Naive thymus-derived CD4-positive, alpha-beta T cell (primary cell): ENCODE data around the gene FBXL5. TPM values are rescaled to one million over a fixed set of nuclear protein-coding genes. Genes with fewer than 3 reads are reported as not detected.
A peak's percentile ranks its signal among the peaks of the same experiment; 100 is the strongest.

Source experiments
- ATAC-seq: fragments of 150-1000 bp; cut with Tn5 transposase; 2 replicates; pipeline ENCODE4 v1.10.0; 2021; ENCODE audit warnings: mild to moderate bottlenecking, moderate library complexity
- CTCF ChIA-PET: fragments of 350-600 bp; sonication (Branson Sonifier 250); formaldehyde crosslinking; loops from one replicate; lab custom pipeline; 2021; ENCODE audit warnings: antibody characterized with exemption; lab: Charles Lee
- POLR2A ChIA-PET: fragments of 350-600 bp; sonication (Branson Sonifier 250); formaldehyde crosslinking; loops from one replicate; lab custom pipeline; 2021; ENCODE audit warnings: antibody characterized with exemption, inconsistent platforms; lab: Charles Lee
- DNase-seq, 9 donors: peaks; one replicate each; pipeline versions ENCODE4 v3.0.0 to v3.0.0-alpha.2; 2020 to 2022; ENCODE audit warnings: mixed read lengths in 1 of 9
- H3K27ac ChIP-seq: one replicate; pipeline ENCODE4 v1.7.0; 2013; ENCODE audit warnings: mild to moderate bottlenecking, low read depth, low read length, moderate library complexity
- H3K27me3 ChIP-seq, 2 donors: one replicate each; pipeline ENCODE4 v1.7.0; 2013; ENCODE audit warnings: low read length in 2 of 2, mild to moderate bottlenecking in 2 of 2, moderate library complexity in 2 of 2; ENCODE audit not compliant: control insufficient read depth in 2 of 2, insufficient read depth in 2 of 2
- H3K36me3 ChIP-seq, 3 experiments: 1 replicate in 2 of 3; 2 replicates in 1 of 3; pipeline ENCODE4 v1.7.0; 2013; ENCODE audit warnings: low read length in 3 of 3, mild to moderate bottlenecking in 3 of 3, moderate library complexity in 1 of 3; ENCODE audit not compliant: insufficient read depth in 3 of 3, control insufficient read depth in 2 of 3
- H3K4me1 ChIP-seq, 2 donors: one replicate each; pipeline ENCODE4 v1.7.0; 2013; ENCODE audit warnings: low read length in 2 of 2, mild to moderate bottlenecking in 2 of 2, moderate library complexity in 1 of 2; ENCODE audit not compliant: control insufficient read depth in 2 of 2, insufficient read depth in 2 of 2
- H3K4me3 ChIP-seq: 2 replicates; pipeline ENCODE4 v1.7.0; 2013; ENCODE audit warnings: mild to moderate bottlenecking, low read length
- H3K9me3 ChIP-seq, 3 experiments: 1 replicate in 2 of 3; 2 replicates in 1 of 3; pipeline ENCODE4 v1.7.0; 2013; ENCODE audit warnings: low read length in 3 of 3; ENCODE audit not compliant: control insufficient read depth in 2 of 3
- H3K27ac Mint-ChIP-seq, 9 donors: one replicate each; pipeline ENCODE4 v1.8.0; 2020 to 2022; ENCODE audit warnings: mixed read lengths in 9 of 9, mild to moderate bottlenecking in 8 of 9, moderate library complexity in 5 of 9, inconsistent platforms in 2 of 9
- H3K27me3 Mint-ChIP-seq, 5 donors: one replicate each; pipeline ENCODE4 v1.8.0; 2021 to 2022; ENCODE audit warnings: mixed read lengths in 5 of 5, mild to moderate bottlenecking in 1 of 5
- H3K36me3 Mint-ChIP-seq, 5 donors: one replicate each; pipeline ENCODE4 v1.8.0; 2020 to 2022; ENCODE audit warnings: mixed read lengths in 5 of 5, mild to moderate bottlenecking in 3 of 5, inconsistent platforms in 1 of 5
- H3K4me1 Mint-ChIP-seq, 7 donors: one replicate each; pipeline ENCODE4 v1.8.0; 2020 to 2022; ENCODE audit warnings: mixed read lengths in 7 of 7, mild to moderate bottlenecking in 3 of 7, inconsistent platforms in 1 of 7
- H3K4me3 Mint-ChIP-seq, 10 donors: one replicate each; pipeline ENCODE4 v1.8.0; 2020 to 2022; ENCODE audit warnings: mild to moderate bottlenecking in 10 of 10, mixed read lengths in 10 of 10, moderate library complexity in 6 of 10, inconsistent platforms in 2 of 10
- H3K9me3 Mint-ChIP-seq, 11 donors: one replicate each; pipeline ENCODE4 v1.8.0; 2020 to 2022; ENCODE audit warnings: mixed read lengths in 11 of 11, mild to moderate bottlenecking in 4 of 11, inconsistent platforms in 1 of 11, moderate library complexity in 1 of 11
- intact Hi-C, 2 donors: fragments of 100-400 bp; cut with micrococcal nuclease; formaldehyde crosslinking; loops; one replicate each; pipeline ENCODE4 v1.15.1; 2023
- polyA plus RNA-seq, 2 donors: library from polyadenylated mRNA; unstranded; fragments of 300-500 nt; fragmentation: Illumina TruSeq; gene quantifications; one replicate each; pipeline ENCODE4 v1.2.3, GENCODE V29; 2021
- total RNA-seq, 6 experiments: library from RNA in 5 of 6; stranded (reverse) in 5 of 6; gene quantifications; 1 replicate in 5 of 6; 2 replicates in 1 of 6; pipeline ENCODE4 v1.2.3 and lab custom pipeline; 2021 to 2026

The FBXL5 gene
- total and polyA plus RNA-seq, 7 experiments from 2014 or later: 39.1 to 127 (median 61.6) TPM

GRCh38 chr4:15674926-15675325 lies 19.8 kb upstream of the FBXL5 start:
- intact Hi-C loops: no loop called here
- H3K36me3 ChIP-seq: no peaks in the 10 kb centered on the region
- no peaks in the 10 kb centered on the region for H3K27me3 Mint-ChIP-seq
- peaks cover 0 to 43% (median 1%) of the 10 kb centered on the region in 7 donors for H3K4me1 Mint-ChIP-seq
- no peak for ATAC-seq
- no peak overlapping the region for H3K4me3 Mint-ChIP-seq
- no peak overlapping the region for H3K4me3 ChIP-seq
- POLR2A ChIA-PET: interaction anchor here (0.7 kb wide), 1 partner anchor 14 kb away, joined by 4 read pairs; no protein-coding TSS in a partner anchor
- CTCF ChIA-PET: no interaction called here
- H3K27ac ChIP-seq: no peak overlapping the region
- no peaks in the 10 kb centered on the region for H3K9me3 Mint-ChIP-seq
- H3K27ac Mint-ChIP-seq: no peak overlapping the region
- no peaks in the 10 kb centered on the region for H3K9me3 ChIP-seq
- H3K4me1 ChIP-seq: no peaks in the 10 kb centered on the region
- H3K36me3 Mint-ChIP-seq: peaks cover 0 to 34% (median 0%) of the 10 kb centered on the region in 5 donors
- no peaks in the 10 kb centered on the region for H3K27me3 ChIP-seq
- no peak for DNase-seq

- H3K27me3 Mint-ChIP-seq: no peaks in the 10 kb centered on the region
- CTCF ChIA-PET: interaction anchor here (0.6 kb wide), 1 partner anchor 21 kb away, joined by 3 read pairs; no protein-coding TSS in a partner anchor
These were observed 18.9 kb upstream of the FBXL5 start for GRCh38 chr4:15674046-15674445.

DNA sequence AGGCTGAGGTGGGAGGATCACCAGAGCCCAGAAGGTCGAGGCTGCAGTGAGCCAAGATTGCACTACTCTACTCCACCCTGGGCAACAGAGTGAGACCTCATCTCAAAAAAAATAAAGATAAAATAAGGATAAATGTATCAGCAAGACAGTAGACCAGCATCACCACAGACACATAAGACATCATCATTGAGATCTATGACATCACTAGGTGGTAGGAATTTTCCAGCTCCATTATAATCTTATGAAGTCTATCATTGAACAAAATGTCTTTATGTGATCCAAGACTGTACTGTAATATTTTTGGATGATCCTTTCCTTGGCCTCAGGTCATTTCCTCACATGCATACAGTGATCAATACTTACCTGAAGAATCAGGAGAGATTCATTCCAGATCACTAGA lies 18.2 kb upstream of the FBXL5 start:
- no peak overlapping the region for H3K27ac ChIP-seq
- CTCF ChIA-PET: interaction anchor here (0.6 kb wide), 1 partner anchor 20 kb away, joined by 3 read pairs; no protein-coding TSS in a partner anchor
- Mint-ChIP-seq H3K4me3 (no peak overlapping the region), H3K27ac (no peak overlapping the region), H3K36me3 (peaks cover 0 to 30% (median 0%) of the 10 kb centered on the region in 5 donors), H3K4me1 (peaks cover 0 to 33% (median 0%) of the 10 kb centered on the region in 7 donors), H3K9me3 (no peaks in the 10 kb centered on the region), H3K27me3 (no peaks in the 10 kb centered on the region)
- intact Hi-C loops: no loop called here
- H3K4me1 ChIP-seq: no peaks in the 10 kb centered on the region
- ATAC-seq (no peak), DNase-seq (no peak)
- no peak overlapping the region for H3K4me3 ChIP-seq
- no peaks in the 10 kb centered on the region for H3K36me3 ChIP-seq
- H3K27me3 ChIP-seq: no peaks in the 10 kb centered on the region
- no peaks in the 10 kb centered on the region for H3K9me3 ChIP-seq
- POLR2A ChIA-PET: no interaction called here

More at GRCh38 chr4:15674046-15674445, 18.9 kb upstream of the FBXL5 start:
- H3K36me3 Mint-ChIP-seq: peaks cover 0 to 31% (median 0%) of the 10 kb centered on the region in 5 donors
- ATAC-seq (peak; percentile 42), DNase-seq (no peak)
- H3K36me3 ChIP-seq: no peaks in the 10 kb centered on the region
- H3K4me1 ChIP-seq: no peaks in the 10 kb centered on the region
- peaks cover 0 to 36% (median 0%) of the 10 kb centered on the region in 7 donors for H3K4me1 Mint-ChIP-seq
- H3K4me3 Mint-ChIP-seq: no peak overlapping the region
- POLR2A ChIA-PET: no interaction called here
- H3K9me3 ChIP-seq: no peaks in the 10 kb centered on the region
- no peak overlapping the region for H3K27ac Mint-ChIP-seq
- H3K9me3 Mint-ChIP-seq: no peaks in the 10 kb centered on the region
- H3K27ac ChIP-seq: no peak overlapping the region
- H3K27me3 ChIP-seq: no peaks in the 10 kb centered on the region
- no peak overlapping the region for H3K4me3 ChIP-seq
- intact Hi-C loops: no loop called here

DNA sequence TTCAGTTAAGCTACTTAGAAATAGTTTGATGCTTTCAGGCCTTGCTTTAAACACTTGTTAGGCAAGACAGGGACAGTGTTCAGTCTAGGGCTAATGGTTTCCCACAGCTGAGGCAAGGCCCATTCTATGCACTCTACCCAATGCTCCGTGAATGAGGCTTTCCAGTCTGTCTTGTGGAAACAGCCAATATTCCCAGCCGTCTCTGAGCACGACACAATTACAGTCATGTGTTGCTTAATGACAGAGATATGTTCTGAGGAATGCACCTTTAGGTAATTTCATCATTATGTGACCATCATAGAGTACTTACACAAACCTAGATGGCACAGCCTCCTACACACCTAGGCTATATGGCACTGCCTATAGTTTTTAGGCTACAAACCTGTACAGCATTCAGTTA lies 16.9 kb upstream of the FBXL5 start:
- Histone ChIP-seq H3K27me3 (no peaks in the 10 kb centered on the region), H3K36me3 (no peaks in the 10 kb centered on the region), H3K27ac (no peak overlapping the region), H3K4me1 (no peaks in the 10 kb centered on the region), H3K4me3 (no peak overlapping the region), H3K9me3 (no peaks in the 10 kb centered on the region)
- no peak overlapping the region for H3K27ac Mint-ChIP-seq
- DNase-seq (no peak), ATAC-seq (no peak)
- H3K4me3 Mint-ChIP-seq: no peak overlapping the region
- intact Hi-C loops: no loop called here
- ChIA-PET POLR2A (no interaction called here), CTCF (no interaction called here)
- peaks cover 0 to 26% (median 0%) of the 10 kb centered on the region in 7 donors for H3K4me1 Mint-ChIP-seq
- H3K27me3 Mint-ChIP-seq: no peaks in the 10 kb centered on the region
- peaks cover 0 to 27% (median 0%) of the 10 kb centered on the region in 5 donors for H3K36me3 Mint-ChIP-seq
- H3K9me3 Mint-ChIP-seq: no peaks in the 10 kb centered on the region

GRCh38 chr4:15670576-15670975 lies 15.4 kb upstream of the FBXL5 start:
- ATAC-seq (no peak), DNase-seq (no peak)
- Mint-ChIP-seq H3K27me3 (no peaks in the 10 kb centered on the region), H3K4me1 (peaks cover 0 to 29% (median 0%) of the 10 kb centered on the region in 7 donors), H3K36me3 (peaks cover 0 to 36% (median 0%) of the 10 kb centered on the region in 5 donors), H3K27ac (no peak overlapping the region), H3K4me3 (no peak overlapping the region), H3K9me3 (no peaks in the 10 kb centered on the region)
- H3K4me3 ChIP-seq: no peak overlapping the region
- ChIA-PET POLR2A (no interaction called here), CTCF (no interaction called here)
- intact Hi-C loops: no loop called here
- H3K4me1 ChIP-seq: no peaks in the 10 kb centered on the region
- no peaks in the 10 kb centered on the region for H3K27me3 ChIP-seq
- H3K9me3 ChIP-seq: no peaks in the 10 kb centered on the region
- H3K27ac ChIP-seq: no peak overlapping the region
- H3K36me3 ChIP-seq: no peaks in the 10 kb centered on the region

GRCh38 chr4:15668566-15669435 lies 13.6 kb upstream of the FBXL5 start:
- no peak overlapping the region for H3K27ac Mint-ChIP-seq
- H3K4me1 ChIP-seq: no peaks in the 10 kb centered on the region
- no peaks in the 10 kb centered on the region for H3K9me3 Mint-ChIP-seq
- no peaks in the 10 kb centered on the region for H3K9me3 ChIP-seq
- H3K27ac ChIP-seq: no peak overlapping the region
- no peak overlapping the region for H3K4me3 ChIP-seq
- ATAC-seq (no peak), DNase-seq (no peak)
- H3K36me3 Mint-ChIP-seq: peaks cover 0 to 34% (median 0%) of the 10 kb centered on the region in 5 donors
- intact Hi-C loops: no loop called here
- ChIA-PET POLR2A (interaction anchor here (0.9 kb wide), 1 partner anchor 13 kb away, joined by 4 read pairs; the partner anchor contains the start of gene FAM200B), CTCF (no interaction called here)
- no peaks in the 10 kb centered on the region for H3K36me3 ChIP-seq
- no peaks in the 10 kb centered on the region for H3K27me3 ChIP-seq
- H3K27me3 Mint-ChIP-seq: no peaks in the 10 kb centered on the region
- H3K4me3 Mint-ChIP-seq: no peak overlapping the region
- peaks cover 0 to 27% (median 0%) of the 10 kb centered on the region in 7 donors for H3K4me1 Mint-ChIP-seq
